HepG2 (cell line): Measurements from ENCODE around the gene LIF. TPM values are rescaled to one million over a fixed set of nuclear protein-coding genes. Genes with fewer than 3 reads are reported as not detected.

Experiments
- ATAC-seq: fragments of 200-7000 bp; cut with Tn5 transposase; 3 replicates; pipeline ENCODE4 v1.9.1; 2020; ENCODE audit warnings: mild to moderate bottlenecking, moderate library complexity
- BruUV-seq: library from RNA; stranded (reverse); fragments of 400-500 nt; replicated peaks from 2 replicates; lab custom pipeline; 2021; lab: Mats Ljungman, UMichigan
- CTCF ChIA-PET: fragments of 300-600 bp; formaldehyde crosslinking; extraction: SDS; loops from one replicate; lab custom pipeline; 2021; ENCODE audit warnings: low total read pairs, inconsistent platforms, low intra/inter-chr PET ratio; lab: Yijun Ruan, JAX
- POLR2A ChIA-PET: fragments of 350-600 bp; sonication (Branson Sonifier 250); formaldehyde crosslinking; loops from one replicate; lab custom pipeline; 2020; ENCODE audit warnings: antibody characterized with exemption, inconsistent platforms; lab: Yijun Ruan, JAX
- DNase-seq: peaks from one replicate; pipeline ENCODE4 v3.0.0-alpha.2; 2015; ENCODE audit warnings: low spot score
- FAIRE-seq: peaks from 3 replicates; lab custom pipeline; 2011; peaks lifted over from hg19 to GRCh38; lab: Jason Lieb, UNC
- H2AFZ ChIP-seq: one replicate; pipeline ENCODE4 v1.6.1; 2011; ENCODE audit warnings: low read length, inconsistent platforms
- H3K27ac ChIP-seq: fragments of 300-600 bp; 3 replicates; pipeline ENCODE4 v1.8.0; 2011; ENCODE audit warnings: mixed run types, mild to moderate bottlenecking, mixed read lengths, low read length, inconsistent platforms; ENCODE audit not compliant: insufficient read depth; ENCODE audit errors: extremely low read length
- H3K27me3 ChIP-seq, 2 experiments: fragments of 200-600 bp in 1 of 2; 2 replicates in 1 of 2; 3 replicates in 1 of 2; pipeline versions ENCODE4 v1.6.0 to v1.8.0; 2011; ENCODE audit warnings: low read length in 2 of 2, mild to moderate bottlenecking in 2 of 2, moderate library complexity in 2 of 2, inconsistent platforms in 1 of 2; ENCODE audit not compliant: insufficient read depth in 2 of 2, control insufficient read depth in 1 of 2
- H3K36me3 ChIP-seq, 2 experiments: fragments of 200-600 bp in 1 of 2; replicated peaks in 1 of 2; 2 replicates in 1 of 2; 3 replicates in 1 of 2; pipeline versions ENCODE4 v1.5.1 to v1.8.0; 2011; ENCODE audit warnings: low read length in 2 of 2, inconsistent platforms in 1 of 2; ENCODE audit not compliant: insufficient read depth in 2 of 2, control insufficient read depth in 1 of 2
- H3K4me1 ChIP-seq: 2 replicates; pipeline ENCODE4 v1.5.1; 2012; ENCODE audit warnings: low read length, inconsistent platforms; ENCODE audit not compliant: insufficient read depth
- H3K4me2 ChIP-seq: 2 replicates; pipeline ENCODE4 v1.6.0; 2011; ENCODE audit warnings: low read depth, low read length, inconsistent platforms
- H3K4me3 ChIP-seq, 3 experiments: fragments of 200-600 bp in 1 of 3; sonication (generic), shearing (Covaris generic) in 1 of 3; replicated peaks in 1 of 3; 2 replicates each; pipeline ENCODE4 v1.5.1; 2011 to 2016; ENCODE audit warnings: low read length in 3 of 3, inconsistent platforms in 2 of 3, low read depth in 2 of 3, mild to moderate bottlenecking in 2 of 3, control low read depth in 1 of 3, mixed read lengths in 1 of 3; ENCODE audit not compliant: insufficient read depth in 1 of 3
- H3K79me2 ChIP-seq: one replicate; pipeline ENCODE4 v1.6.1; 2011; ENCODE audit warnings: low read length, inconsistent platforms; ENCODE audit not compliant: insufficient read depth
- H3K9ac ChIP-seq: 2 replicates; pipeline ENCODE4 v1.6.0; 2011; ENCODE audit warnings: mild to moderate bottlenecking, low read depth, low read length, inconsistent platforms; ENCODE audit not compliant: insufficient read depth
- H3K9me3 ChIP-seq: 2 replicates; pipeline ENCODE4 v1.5.1; 2012; ENCODE audit warnings: mild to moderate bottlenecking, low read length
- H4K20me1 ChIP-seq: 2 replicates; pipeline ENCODE4 v1.6.0; 2011; ENCODE audit warnings: inconsistent platforms, mild to moderate bottlenecking, low read length, moderate library complexity; ENCODE audit not compliant: insufficient read depth
- CBX2 ChIP-seq, 2 experiments: fragments of 200-600 bp in 1 of 2; sonication (generic); formaldehyde crosslinking in 1 of 2; IDR thresholded peaks; 2 replicates each; pipeline versions ENCODE4 v1.7.0 to v1.8.1; 2018 to 2022; ENCODE audit warnings: low read depth in 2 of 2, low read length in 1 of 2, mild to moderate bottlenecking in 1 of 2, missing genetic modification reagents in 1 of 2
- FOXO1 ChIP-seq: sonication (generic); formaldehyde crosslinking; IDR thresholded peaks from 2 replicates; pipeline ENCODE4 v1.4.0; 2020; ENCODE audit warnings: missing genetic modification reagents
- HDAC2 ChIP-seq: sonication (generic); formaldehyde crosslinking; IDR thresholded peaks from 2 replicates; pipeline ENCODE4 v1.4.0; 2020; ENCODE audit warnings: missing genetic modification reagents
- MTA3 ChIP-seq: sonication (generic); formaldehyde crosslinking; IDR thresholded peaks from 2 replicates; pipeline ENCODE4 v1.4.0; 2020; ENCODE audit warnings: missing genetic modification reagents
- MTF2 ChIP-seq: sonication (generic); formaldehyde crosslinking; IDR thresholded peaks from 2 replicates; pipeline ENCODE4 v1.5.0; 2020; ENCODE audit warnings: missing genetic modification reagents, borderline replicate concordance
- NFE2L1 ChIP-seq: sonication (generic); formaldehyde crosslinking; IDR thresholded peaks from 2 replicates; pipeline ENCODE4 v1.4.0; 2020; ENCODE audit warnings: missing genetic modification reagents, mild to moderate bottlenecking, borderline replicate concordance
- RFX1 ChIP-seq: fragments of 450-650 bp; IDR thresholded peaks from 2 replicates; pipeline ENCODE4 v1.6.1; 2017
- SIX4 ChIP-seq: sonication (generic); formaldehyde crosslinking; IDR thresholded peaks from 2 replicates; pipeline ENCODE4 v1.4.0; 2020; ENCODE audit warnings: missing genetic modification reagents
- ZBTB8A ChIP-seq: sonication (generic); formaldehyde crosslinking; IDR thresholded peaks from 2 replicates; pipeline ENCODE4 v1.4.0; 2020; ENCODE audit warnings: mild to moderate bottlenecking, low read depth, missing genetic modification reagents, borderline replicate concordance
- ZNF225 ChIP-seq: sonication (generic); formaldehyde crosslinking; IDR thresholded peaks from 2 replicates; pipeline ENCODE4 v1.4.0; 2020; ENCODE audit warnings: mild to moderate bottlenecking, missing genetic modification reagents
- ZNF556 ChIP-seq: sonication (generic); formaldehyde crosslinking; IDR thresholded peaks from 2 replicates; pipeline ENCODE4 v1.4.0; 2020; ENCODE audit warnings: mild to moderate bottlenecking, missing genetic modification reagents, borderline replicate concordance
- ZNF670 ChIP-seq: sonication (generic); formaldehyde crosslinking; IDR thresholded peaks from 2 replicates; pipeline ENCODE4 v1.8.0; 2022; ENCODE audit warnings: mild to moderate bottlenecking, missing genetic modification reagents, borderline replicate concordance
- WGBS: methylation state at CpG from one replicate; pipeline ENCODE4 v1.1.6; 2017; ENCODE audit warnings: low lambda C conversion rate; 5-methylcytosine and 5-hydroxymethylcytosine counted together
- in situ Hi-C: cut with HindIII; loops from 2 replicates; pipeline ENCODE4 v1.10.0; 2017; ENCODE audit warnings: low pct_unique_long_range_greater_than_20kb; ENCODE audit not compliant: extremely low pct_ligation_motif_present
- intact Hi-C: fragments of 100-400 bp; cut with micrococcal nuclease; formaldehyde crosslinking; loops from one replicate; pipeline ENCODE4 v1.10.0; 2022; ENCODE audit not compliant: unreplicated experiment
- polyA plus RNA-seq, 8 experiments: library from polyadenylated mRNA; depleted of rRNA in 3 of 8; stranded (reverse) in 7 of 8; unstranded in 1 of 8; fragments of >200 nt; fragmentation: Illumina TruSeq in 4 of 8; extraction: Trizol in 4 of 8; gene quantifications; 2 replicates each; pipeline versions ENCODE4 v1.2.1 to v1.2.3, GENCODE V29; 2011 to 2016; ENCODE audit warnings: low read depth in 4 of 8, missing spikeins in 1 of 8, mixed read lengths in 1 of 8; ENCODE audit not compliant: insufficient read depth in 1 of 8
- total RNA-seq, 5 experiments: library from RNA; depleted of rRNA; stranded (reverse); fragments of >200 nt; fragmentation: Illumina TruSeq; extraction: Trizol; gene quantifications; 2 replicates each; pipeline ENCODE4 v1.2.3, GENCODE V29; 2016; ENCODE audit warnings: low read depth in 1 of 5
- TF ChIP-seq, protein P1 (sequence below): sonication (generic); formaldehyde crosslinking; IDR thresholded peaks from 2 replicates; pipeline ENCODE4 v1.5.1; 2020; ENCODE audit warnings: missing genetic modification reagents, mild to moderate bottlenecking, borderline replicate concordance
- TF ChIP-seq, protein P2 (sequence below): sonication (generic); IDR thresholded peaks from 2 replicates; pipeline ENCODE4 v1.6.1; 2016; ENCODE audit warnings: low read depth, borderline replicate concordance
- TF ChIP-seq, protein P3 (sequence below): sonication (generic); formaldehyde crosslinking; IDR thresholded peaks from 2 replicates; pipeline ENCODE4 v1.4.0; 2020; ENCODE audit warnings: missing genetic modification reagents, borderline replicate concordance

Gene LIF
- total and polyA plus RNA-seq, 2 of the 13 experiments (the other 11 are each of a cell fraction or from before 2014, with no cell fraction given) = 3.6 to 8.5 TPM

GRCh38 chr22:30287648-30288418 lies 41.3 kb upstream of the LIF start (continued):
- TF ChIP-seq, protein P1, sequence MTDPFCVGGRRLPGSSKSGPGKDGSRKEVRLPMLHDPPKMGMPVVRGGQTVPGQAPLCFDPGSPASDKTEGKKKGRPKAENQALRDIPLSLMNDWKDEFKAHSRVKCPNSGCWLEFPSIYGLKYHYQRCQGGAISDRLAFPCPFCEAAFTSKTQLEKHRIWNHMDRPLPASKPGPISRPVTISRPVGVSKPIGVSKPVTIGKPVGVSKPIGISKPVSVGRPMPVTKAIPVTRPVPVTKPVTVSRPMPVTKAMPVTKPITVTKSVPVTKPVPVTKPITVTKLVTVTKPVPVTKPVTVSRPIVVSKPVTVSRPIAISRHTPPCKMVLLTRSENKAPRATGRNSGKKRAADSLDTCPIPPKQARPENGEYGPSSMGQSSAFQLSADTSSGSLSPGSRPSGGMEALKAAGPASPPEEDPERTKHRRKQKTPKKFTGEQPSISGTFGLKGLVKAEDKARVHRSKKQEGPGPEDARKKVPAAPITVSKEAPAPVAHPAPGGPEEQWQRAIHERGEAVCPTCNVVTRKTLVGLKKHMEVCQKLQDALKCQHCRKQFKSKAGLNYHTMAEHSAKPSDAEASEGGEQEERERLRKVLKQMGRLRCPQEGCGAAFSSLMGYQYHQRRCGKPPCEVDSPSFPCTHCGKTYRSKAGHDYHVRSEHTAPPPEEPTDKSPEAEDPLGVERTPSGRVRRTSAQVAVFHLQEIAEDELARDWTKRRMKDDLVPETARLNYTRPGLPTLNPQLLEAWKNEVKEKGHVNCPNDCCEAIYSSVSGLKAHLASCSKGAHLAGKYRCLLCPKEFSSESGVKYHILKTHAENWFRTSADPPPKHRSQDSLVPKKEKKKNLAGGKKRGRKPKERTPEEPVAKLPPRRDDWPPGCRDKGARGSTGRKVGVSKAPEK (CRISPR knock-in tag) = no peak
- TF ChIP-seq NFE2L1 = no peak
- 0 out of 2 replicates have a peak, but pooled peaks have one; percentile 61 for TF ChIP-seq ZNF670 (CRISPR knock-in tag)
- TF ChIP-seq, all 625 proteins: peak for 69

DNA sequence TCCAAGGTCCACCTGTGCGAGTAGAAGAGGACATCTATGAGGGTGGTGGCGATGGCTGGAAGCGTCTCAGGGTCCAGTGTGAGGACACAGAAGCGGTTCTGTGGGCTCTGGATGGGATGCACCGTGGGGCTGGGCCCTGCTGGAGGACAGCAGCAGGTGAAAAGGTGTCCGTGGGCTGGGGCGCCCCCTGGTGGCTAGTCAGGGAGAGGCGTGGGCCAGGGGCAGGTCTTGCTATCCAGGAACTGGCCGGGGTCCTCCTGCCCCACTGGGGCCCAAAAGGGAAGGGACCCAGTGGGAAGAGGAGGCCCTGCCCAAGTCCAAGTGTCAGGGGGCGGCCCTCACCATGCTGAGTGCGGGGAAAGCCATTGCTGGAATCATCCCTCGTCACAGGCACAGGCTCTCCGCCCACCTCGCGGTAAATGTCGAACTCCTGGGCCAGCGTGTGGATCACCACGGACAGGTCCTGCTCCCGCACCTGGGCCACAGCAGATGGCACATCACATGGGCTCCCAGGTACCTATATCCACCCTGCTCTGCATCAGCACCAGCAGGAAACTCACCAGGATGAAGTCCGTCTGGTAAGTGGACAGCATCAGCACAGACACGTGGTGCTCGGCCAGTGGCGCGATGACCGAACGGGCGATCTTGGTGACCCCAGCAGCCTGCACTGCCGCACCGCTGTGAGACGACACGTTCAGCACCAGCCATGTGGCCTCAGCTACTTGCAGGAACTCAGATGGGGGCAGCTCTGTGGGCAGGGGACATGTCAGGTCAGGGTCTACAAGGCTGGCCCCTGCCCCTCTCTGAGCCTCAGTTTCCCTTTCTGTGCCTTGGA lies 40.5 kb upstream of the LIF start:
- Histone ChIP-seq H3K27me3 (no peaks in the 10 kb centered on the region; a peak in 1 of 5 replicates), H4K20me1 (no peaks in the 10 kb centered on the region), H3K4me2 (no peak overlapping the region), H3K36me3 (no peaks in the 10 kb centered on the region), H3K4me3 (no peak overlapping the region), H3K79me2 (no peaks in the 10 kb centered on the region), H3K4me1 (peaks cover 29% of the 10 kb centered on the region), H3K9ac (no peak overlapping the region), H3K9me3 (no peaks in the 10 kb centered on the region), H2AFZ (no peak overlapping the region), H3K27ac (no peak overlapping the region)
- ATAC-seq (peak; percentile 29), FAIRE-seq (no peak), DNase-seq (peak; percentile 45)
- 51% methylated on average over 23 of the region's 31 CpGs for WGBS
- POLR2A ChIA-PET = interaction anchor here (1.1 to 3.8 kb wide), 3 partner anchors 40 to 137 kb away, joined by 10 to 28 read pairs (median 11); partner anchors contain the start of genes CCDC157, SF3A1 and TBC1D10A
- in situ Hi-C loops (loop anchor here (5.0 kb wide), 1 partner anchor 100 kb away; the partner anchor contains the start of gene RNF215), intact Hi-C loops (loop anchor here (1.0 kb wide), 1 partner anchor 24 kb away; no protein-coding TSS in a partner anchor)
- CTCF ChIA-PET = interaction anchor here (0.9 to 4.0 kb wide), 6 partner anchors 24 to 178 kb away, joined by 3 to 26 read pairs (median 16); partner anchors contain the start of genes RNF215 and TBC1D10A
- no TSS peak for BruUV-seq
- no peak for TF ChIP-seq CBX2 (IDR thresholded peaks at IDR 0.05; ENCODE audit: low read depth, low read length)
- TF ChIP-seq CBX2 (CRISPR knock-in tag; IDR thresholded peaks at IDR 0.05; ENCODE audit: low read depth) = no peak
- TF ChIP-seq MTA3 (CRISPR knock-in tag) = no peak
- no peak for TF ChIP-seq ZNF225 (CRISPR knock-in tag)
- no peak for TF ChIP-seq RFX1
- TF ChIP-seq ZNF556 = no peak
- TF ChIP-seq, protein P2, sequence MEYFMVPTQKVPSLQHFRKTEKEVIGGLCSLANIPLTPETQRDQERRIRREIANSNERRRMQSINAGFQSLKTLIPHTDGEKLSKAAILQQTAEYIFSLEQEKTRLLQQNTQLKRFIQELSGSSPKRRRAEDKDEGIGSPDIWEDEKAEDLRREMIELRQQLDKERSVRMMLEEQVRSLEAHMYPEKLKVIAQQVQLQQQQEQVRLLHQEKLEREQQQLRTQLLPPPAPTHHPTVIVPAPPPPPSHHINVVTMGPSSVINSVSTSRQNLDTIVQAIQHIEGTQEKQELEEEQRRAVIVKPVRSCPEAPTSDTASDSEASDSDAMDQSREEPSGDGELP = no peak
- 0 out of 2 replicates have a peak, but pooled peaks have one; percentile 20 for TF ChIP-seq HDAC2 (CRISPR knock-in tag)
- TF ChIP-seq FOXO1 (CRISPR knock-in tag) = 0 out of 2 replicates have a peak, but pooled peaks have one; percentile 15
- no peak for TF ChIP-seq ZBTB8A (CRISPR knock-in tag)
- no peak for TF ChIP-seq SIX4 (CRISPR knock-in tag)
- TF ChIP-seq, protein P3, sequence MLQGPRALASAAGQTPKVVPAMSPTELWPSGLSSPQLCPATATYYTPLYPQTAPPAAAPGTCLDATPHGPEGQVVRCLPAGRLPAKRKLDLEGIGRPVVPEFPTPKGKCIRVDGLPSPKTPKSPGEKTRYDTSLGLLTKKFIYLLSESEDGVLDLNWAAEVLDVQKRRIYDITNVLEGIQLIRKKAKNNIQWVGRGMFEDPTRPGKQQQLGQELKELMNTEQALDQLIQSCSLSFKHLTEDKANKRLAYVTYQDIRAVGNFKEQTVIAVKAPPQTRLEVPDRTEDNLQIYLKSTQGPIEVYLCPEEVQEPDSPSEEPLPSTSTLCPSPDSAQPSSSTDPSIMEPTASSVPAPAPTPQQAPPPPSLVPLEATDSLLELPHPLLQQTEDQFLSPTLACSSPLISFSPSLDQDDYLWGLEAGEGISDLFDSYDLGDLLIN (CRISPR knock-in tag) = no peak
- TF ChIP-seq MTF2 = no peak
